Thoracic aorta (tissue), 2 donors: ENCODE measurements around the gene PNLIPRP1. TPM values are rescaled to one million over a fixed set of nuclear protein-coding genes. Genes with fewer than 3 reads are reported as not detected.

Experiments used
- ATAC-seq: fragments of 150-250 bp; one replicate; pipeline ENCODE4 v1.8.0; 2017; ENCODE audit warnings: low read depth; ENCODE audit not compliant: insufficient number of reproducible peaks, low FRiP score
- DNase-seq: peaks from one replicate; pipeline ENCODE4 v3.0.0-alpha.2; 2020; ENCODE audit warnings: low spot score
- H3K27ac ChIP-seq, 2 donors: fragments of 200-600 bp; sonication (generic); 1 replicate in 1 of 2; 2 replicates in 1 of 2; pipeline ENCODE4 v1.5.1; 2016; ENCODE audit warnings: mild to moderate bottlenecking in 2 of 2, moderate library complexity in 2 of 2
- H3K27me3 ChIP-seq: fragments of 200-600 bp; sonication (generic); replicated peaks from 2 replicates; pipeline ENCODE4 v1.6.0; 2016; ENCODE audit warnings: mild to moderate bottlenecking; ENCODE audit not compliant: insufficient read depth
- H3K36me3 ChIP-seq: fragments of 200-600 bp; sonication (generic); one replicate; pipeline ENCODE4 v1.5.1; 2016
- H3K4me1 ChIP-seq, 2 donors: fragments of 200-600 bp; sonication (generic); 1 replicate in 1 of 2; 2 replicates in 1 of 2; pipeline versions ENCODE4 v1.5.1 to v1.6.0; 2016; ENCODE audit warnings: low read depth in 2 of 2, mild to moderate bottlenecking in 1 of 2; ENCODE audit not compliant: control insufficient read depth in 1 of 2
- H3K4me3 ChIP-seq: fragments of 200-600 bp; sonication (generic); 2 replicates; pipeline ENCODE4 v1.5.1; 2016; ENCODE audit warnings: mild to moderate bottlenecking
- H3K9me3 ChIP-seq: fragments of 200-600 bp; sonication (generic); 2 replicates; pipeline ENCODE4 v1.5.1; 2016
- CTCF ChIP-seq: fragments of 200-600 bp; sonication (generic); IDR thresholded peaks from one replicate; pipeline ENCODE4 v1.5.1; 2019; ENCODE audit warnings: antibody characterized with exemption
- total RNA-seq, 2 donors: library from RNA; depleted of rRNA; stranded (reverse); fragments of >200 nt; gene quantifications; one replicate each; pipeline versions ENCODE4 v1.1.0 to v1.2.3, GENCODE V29; 2016

Gene PNLIPRP1
- total RNA-seq, 2 donors from 2014 or later, result 0.99 TPM; not detected in 1

GRCh38 chr10:116631871-116632295 lies 41.1 kb downstream of the PNLIPRP1 start:
- Histone ChIP-seq H3K4me1 (no peaks in the 10 kb centered on the region), H3K9me3 (no peaks in the 10 kb centered on the region), H3K27me3 (no peaks in the 10 kb centered on the region), H3K27ac (no peak overlapping the region), H3K36me3 (no peaks in the 10 kb centered on the region), H3K4me3 (no peak overlapping the region)
- no peak for TF ChIP-seq CTCF
- DNase-seq (no peak), ATAC-seq (no peak)

- Histone ChIP-seq H3K27ac (no peak overlapping the region), H3K4me1 (no peaks in the 10 kb centered on the region), H3K36me3 (no peaks in the 10 kb centered on the region), H3K9me3 (no peaks in the 10 kb centered on the region), H3K4me3 (no peak overlapping the region), H3K27me3 (no peaks in the 10 kb centered on the region)
- ATAC-seq (no peak), DNase-seq (no peak)
- no peak for TF ChIP-seq CTCF
These were observed 41.9 kb downstream of the PNLIPRP1 start for GRCh38 chr10:116632596-116633215.

DNA sequence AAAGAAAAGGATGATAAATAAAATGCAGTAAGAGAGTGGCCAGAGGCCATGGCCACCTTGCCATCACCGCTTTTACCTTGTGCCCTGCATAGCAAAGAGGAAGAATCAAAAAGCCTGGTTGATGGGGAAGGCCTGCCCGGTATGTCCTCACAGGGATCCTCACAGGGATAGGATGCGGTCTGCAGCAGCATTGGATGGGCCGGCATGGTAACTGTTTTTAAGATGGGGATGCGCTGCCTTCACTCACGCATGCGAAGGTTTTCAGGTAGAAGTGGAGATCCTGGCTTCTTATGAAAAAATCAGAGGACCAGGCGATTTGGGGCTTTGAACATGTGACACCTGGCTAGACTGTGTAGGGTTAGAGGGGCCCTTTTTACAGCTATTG lies 42.4 kb downstream of the PNLIPRP1 start:
- H3K36me3 ChIP-seq, result no peaks in the 10 kb centered on the region
- no peaks in the 10 kb centered on the region for H3K27me3 ChIP-seq
- no peaks in the 10 kb centered on the region for H3K9me3 ChIP-seq
- no peak for ATAC-seq
- no peak for TF ChIP-seq CTCF
- no peak overlapping the region for H3K27ac ChIP-seq
- H3K4me3 ChIP-seq, result no peak overlapping the region
- H3K4me1 ChIP-seq, result no peaks in the 10 kb centered on the region
- no peak for DNase-seq

GRCh38 chr10:116634126-116634975 lies 43.6 kb downstream of the PNLIPRP1 start:
- no peak overlapping the region for H3K4me3 ChIP-seq
- DNase-seq (no peak), ATAC-seq (no peak)
- no peaks in the 10 kb centered on the region for H3K4me1 ChIP-seq
- H3K36me3 ChIP-seq, result no peaks in the 10 kb centered on the region
- TF ChIP-seq CTCF, result no peak
- no peaks in the 10 kb centered on the region for H3K27me3 ChIP-seq
- no peak overlapping the region for H3K27ac ChIP-seq
- H3K9me3 ChIP-seq, result no peaks in the 10 kb centered on the region

DNA sequence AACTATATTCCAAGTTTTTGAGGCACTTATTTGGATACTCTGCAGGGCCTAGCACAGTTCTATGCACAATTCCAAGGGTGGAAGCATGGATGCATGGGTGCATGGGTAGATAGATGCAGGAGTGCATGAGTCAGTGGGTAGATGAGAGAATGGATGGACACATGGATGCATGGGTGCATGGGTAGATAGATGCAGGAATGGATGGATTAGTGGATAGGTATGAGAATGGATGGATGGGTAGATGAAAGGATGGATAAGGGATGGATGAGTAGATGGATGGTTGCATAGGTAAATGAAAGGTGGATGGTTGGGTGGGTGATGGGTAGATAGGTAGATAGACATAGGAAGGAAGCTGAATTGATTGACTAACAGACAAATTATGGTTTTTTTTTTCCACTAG lies 45.6 kb downstream of the PNLIPRP1 start:
- ATAC-seq (no peak), DNase-seq (no peak)
- Histone ChIP-seq H3K36me3 (no peaks in the 10 kb centered on the region), H3K27ac (no peak overlapping the region), H3K4me3 (no peak overlapping the region), H3K4me1 (no peaks in the 10 kb centered on the region), H3K27me3 (no peaks in the 10 kb centered on the region), H3K9me3 (no peaks in the 10 kb centered on the region)
- TF ChIP-seq CTCF, result no peak
